ENCODE measurements around the gene OR13G1.

- TF ChIP-seq, protein P1, sequence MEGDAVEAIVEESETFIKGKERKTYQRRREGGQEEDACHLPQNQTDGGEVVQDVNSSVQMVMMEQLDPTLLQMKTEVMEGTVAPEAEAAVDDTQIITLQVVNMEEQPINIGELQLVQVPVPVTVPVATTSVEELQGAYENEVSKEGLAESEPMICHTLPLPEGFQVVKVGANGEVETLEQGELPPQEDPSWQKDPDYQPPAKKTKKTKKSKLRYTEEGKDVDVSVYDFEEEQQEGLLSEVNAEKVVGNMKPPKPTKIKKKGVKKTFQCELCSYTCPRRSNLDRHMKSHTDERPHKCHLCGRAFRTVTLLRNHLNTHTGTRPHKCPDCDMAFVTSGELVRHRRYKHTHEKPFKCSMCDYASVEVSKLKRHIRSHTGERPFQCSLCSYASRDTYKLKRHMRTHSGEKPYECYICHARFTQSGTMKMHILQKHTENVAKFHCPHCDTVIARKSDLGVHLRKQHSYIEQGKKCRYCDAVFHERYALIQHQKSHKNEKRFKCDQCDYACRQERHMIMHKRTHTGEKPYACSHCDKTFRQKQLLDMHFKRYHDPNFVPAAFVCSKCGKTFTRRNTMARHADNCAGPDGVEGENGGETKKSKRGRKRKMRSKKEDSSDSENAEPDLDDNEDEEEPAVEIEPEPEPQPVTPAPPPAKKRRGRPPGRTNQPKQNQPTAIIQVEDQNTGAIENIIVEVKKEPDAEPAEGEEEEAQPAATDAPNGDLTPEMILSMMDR (IDR thresholded peaks at IDR 0.05 in 8 of 11, conservative IDR thresholded peaks at IDR 0.05 in 3 of 11): no peak
- TF ChIP-seq POLR2A (IDR thresholded peaks at IDR 0.05): no peak
- no peak for TF ChIP-seq POLR2AphosphoS5 (IDR thresholded peaks at IDR 0.05)
These were observed 10.3 kb downstream of the OR13G1 start for GRCh38 chr1:247669225-247669624.

Data from spleen (tissue), 7 donors.